Measurements from ENCODE around the gene EXOC4.

DNA sequence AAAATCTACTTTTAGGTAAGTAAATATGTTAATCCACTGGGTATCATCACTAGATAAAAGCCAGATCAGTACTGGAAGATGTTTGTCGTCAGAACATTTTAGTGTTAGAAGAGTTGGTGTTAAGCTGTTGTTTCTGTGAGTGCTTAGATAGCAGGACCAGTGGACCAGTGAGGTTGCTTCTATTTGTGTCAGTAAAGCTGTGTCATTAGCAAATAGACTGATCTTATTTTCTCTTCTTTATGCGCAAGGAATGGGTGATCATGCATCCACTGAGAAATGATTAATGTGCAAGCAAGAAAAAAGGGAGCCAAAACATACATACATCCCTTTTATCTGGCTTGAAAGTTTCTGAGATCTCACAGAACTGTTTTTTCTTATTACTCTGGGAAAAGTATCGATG, 42.6 kb downstream of the EXOC4 start:
- TF ChIP-seq, protein P1, sequence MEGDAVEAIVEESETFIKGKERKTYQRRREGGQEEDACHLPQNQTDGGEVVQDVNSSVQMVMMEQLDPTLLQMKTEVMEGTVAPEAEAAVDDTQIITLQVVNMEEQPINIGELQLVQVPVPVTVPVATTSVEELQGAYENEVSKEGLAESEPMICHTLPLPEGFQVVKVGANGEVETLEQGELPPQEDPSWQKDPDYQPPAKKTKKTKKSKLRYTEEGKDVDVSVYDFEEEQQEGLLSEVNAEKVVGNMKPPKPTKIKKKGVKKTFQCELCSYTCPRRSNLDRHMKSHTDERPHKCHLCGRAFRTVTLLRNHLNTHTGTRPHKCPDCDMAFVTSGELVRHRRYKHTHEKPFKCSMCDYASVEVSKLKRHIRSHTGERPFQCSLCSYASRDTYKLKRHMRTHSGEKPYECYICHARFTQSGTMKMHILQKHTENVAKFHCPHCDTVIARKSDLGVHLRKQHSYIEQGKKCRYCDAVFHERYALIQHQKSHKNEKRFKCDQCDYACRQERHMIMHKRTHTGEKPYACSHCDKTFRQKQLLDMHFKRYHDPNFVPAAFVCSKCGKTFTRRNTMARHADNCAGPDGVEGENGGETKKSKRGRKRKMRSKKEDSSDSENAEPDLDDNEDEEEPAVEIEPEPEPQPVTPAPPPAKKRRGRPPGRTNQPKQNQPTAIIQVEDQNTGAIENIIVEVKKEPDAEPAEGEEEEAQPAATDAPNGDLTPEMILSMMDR (conservative IDR thresholded peaks at IDR 0.05): no peak
- TF ChIP-seq ZFX (IDR thresholded peaks at IDR 0.05): no peak
